ENCODE data around the gene KHDC4. TPM values are rescaled to one million over a fixed set of nuclear protein-coding genes. Genes with fewer than 3 reads are reported as not detected.

The KHDC4 gene
- total and polyA plus RNA-seq, 2 donors (not counting 3 experiments of a cell fraction or from before 2014, with no cell fraction given), result 47.9 to 54.1 TPM

DNA sequence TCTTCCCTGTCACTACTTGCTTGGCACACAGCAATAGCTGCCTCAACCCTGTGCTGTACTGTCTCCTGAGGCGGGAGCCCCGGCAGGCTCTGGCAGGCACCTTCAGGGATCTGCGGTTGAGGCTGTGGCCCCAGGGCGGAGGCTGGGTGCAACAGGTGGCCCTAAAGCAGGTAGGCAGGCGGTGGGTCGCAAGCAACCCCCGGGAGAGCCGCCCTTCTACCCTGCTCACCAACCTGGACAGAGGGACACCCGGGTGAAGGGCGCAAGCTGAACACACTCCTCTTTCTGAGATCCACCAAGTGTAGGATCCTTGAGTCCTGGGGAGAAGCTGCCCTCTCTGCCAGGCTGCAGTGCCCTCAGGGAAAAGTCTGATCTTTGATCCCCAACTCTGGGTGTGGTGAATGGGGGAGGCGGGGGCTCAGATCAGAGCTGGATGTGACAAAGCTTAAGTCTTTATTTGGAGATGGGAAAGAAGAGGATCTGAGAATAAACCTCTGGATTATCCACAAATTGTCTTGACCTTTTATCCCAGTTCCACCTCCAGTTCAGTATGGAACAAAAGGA lies 8.4 kb upstream of the KHDC4 start:
- Histone ChIP-seq H2AFZ (ENCODE audit: low read depth, low read length) (no peak overlapping the region), H3K36me3 (ENCODE audit: control insufficient read depth in 2 of 2, extremely low read depth in 1 of 2, insufficient read depth in 2 of 2, low read length in 2 of 2) (peaks cover 8 to 10% of the 10 kb centered on the region in 2 experiments), H3K27me3 (ENCODE audit: control insufficient read depth in 2 of 2, insufficient read depth in 2 of 2, low read length in 2 of 2) (no peaks in the 10 kb centered on the region), H3K4me2 (ENCODE audit: insufficient read depth, low read length) (no peak overlapping the region), H3K9ac (replicated peaks; ENCODE audit: extremely low read depth, insufficient read depth, low read length) (no peak overlapping the region), H3K4me3 (replicated peaks in 1 of 3; ENCODE audit: insufficient read depth in 1 of 3, low read depth in 1 of 3, low read length in 3 of 3) (no peak overlapping the region), H3K9me1 (replicated peaks; ENCODE audit: control insufficient read depth, extremely low read depth, insufficient read depth, low read length) (no peaks in the 10 kb centered on the region), H3K9me3 (replicated peaks; ENCODE audit: control insufficient read depth, insufficient read depth, low read length) (no peaks in the 10 kb centered on the region), H3K79me2 (ENCODE audit: control insufficient read depth, insufficient read depth, low read length) (no peaks in the 10 kb centered on the region), H3K4me1 (ENCODE audit: control insufficient read depth, extremely low read depth, insufficient read depth, low read length) (peaks cover 28% of the 10 kb centered on the region), H4K20me1 (replicated peaks; ENCODE audit: control insufficient read depth, extremely low read depth, insufficient read depth, low read length) (no peaks in the 10 kb centered on the region), H3K27ac (ENCODE audit: insufficient read depth, low read depth, low read length) (no peak overlapping the region)
- FAIRE-seq (no peak), DNase-seq (ENCODE audit: low read depth, low spot score) (no peak)
- dilution Hi-C loops (cut with MboI; ENCODE audit: extremely low pct_ligation_motif_present, low sequenced_read_pairs) (no loop called here), intact Hi-C loops (cut with micrococcal nuclease) (no loop called here)
- POLR2A ChIA-PET, result interaction anchor here (0.6 kb wide), 1 partner anchor 282 kb away, joined by 3 read pairs; no protein-coding TSS in a partner anchor
- BruUV-seq (replicated peaks), result no TSS peak
- CTCF ChIA-PET, result interaction anchor here (0.9 to 3.8 kb wide), 2 partner anchors 35 to 47 kb away, joined by 6 to 15 read pairs; partner anchors contain the start of gene ARHGEF2
- TF ChIP-seq GATA2 (IDR thresholded peaks at IDR 0.05; ENCODE audit: insufficient read depth, insufficient read length, low read depth, low read length), result no peak
- TF ChIP-seq, protein P1, sequence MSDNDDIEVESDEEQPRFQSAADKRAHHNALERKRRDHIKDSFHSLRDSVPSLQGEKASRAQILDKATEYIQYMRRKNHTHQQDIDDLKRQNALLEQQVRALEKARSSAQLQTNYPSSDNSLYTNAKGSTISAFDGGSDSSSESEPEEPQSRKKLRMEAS (IDR thresholded peaks at IDR 0.05; ENCODE audit: insufficient read depth, insufficient read length), result no peak
- no peak for TF ChIP-seq JUN (IDR thresholded peaks at IDR 0.05; ENCODE audit: borderline replicate concordance, insufficient read depth, insufficient read length, low read depth)
- TF ChIP-seq POLR2AphosphoS5 (IDR thresholded peaks at IDR 0.05; ENCODE audit: insufficient read depth, low read depth, low read length), result no peak
- no peak for TF ChIP-seq FOS (IDR thresholded peaks at IDR 0.05; ENCODE audit: borderline replicate concordance, insufficient read depth, low read length)

DNA sequence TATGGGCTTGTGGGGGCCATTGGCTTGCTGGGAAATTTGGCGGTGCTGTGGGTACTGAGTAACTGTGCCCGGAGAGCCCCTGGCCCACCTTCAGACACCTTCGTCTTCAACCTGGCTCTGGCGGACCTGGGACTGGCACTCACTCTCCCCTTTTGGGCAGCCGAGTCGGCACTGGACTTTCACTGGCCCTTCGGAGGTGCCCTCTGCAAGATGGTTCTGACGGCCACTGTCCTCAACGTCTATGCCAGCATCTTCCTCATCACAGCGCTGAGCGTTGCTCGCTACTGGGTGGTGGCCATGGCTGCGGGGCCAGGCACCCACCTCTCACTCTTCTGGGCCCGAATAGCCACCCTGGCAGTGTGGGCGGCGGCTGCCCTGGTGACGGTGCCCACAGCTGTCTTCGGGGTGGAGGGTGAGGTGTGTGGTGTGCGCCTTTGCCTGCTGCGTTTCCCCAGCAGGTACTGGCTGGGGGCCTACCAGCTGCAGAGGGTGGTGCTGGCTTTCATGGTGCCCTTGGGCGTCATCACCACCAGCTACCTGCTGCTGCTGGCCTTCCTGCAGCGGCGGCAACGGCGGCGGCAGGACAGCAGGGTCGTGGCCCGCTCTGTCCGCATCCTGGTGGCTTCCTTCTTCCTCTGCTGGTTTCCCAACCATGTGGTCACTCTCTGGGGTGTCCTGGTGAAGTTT lies 7.8 kb upstream of the KHDC4 start:
- no peak overlapping the region for H3K9ac ChIP-seq (replicated peaks; ENCODE audit: extremely low read depth, insufficient read depth, low read length)

More for the DNA sequence above, 7.8 kb upstream of the KHDC4 start:
- Histone ChIP-seq H2AFZ (ENCODE audit: low read depth, low read length) (no peak overlapping the region), H3K79me2 (ENCODE audit: control insufficient read depth, insufficient read depth, low read length) (no peaks in the 10 kb centered on the region), H4K20me1 (replicated peaks; ENCODE audit: control insufficient read depth, extremely low read depth, insufficient read depth, low read length) (no peaks in the 10 kb centered on the region), H3K27ac (ENCODE audit: insufficient read depth, low read depth, low read length) (no peak overlapping the region), H3K9me1 (replicated peaks; ENCODE audit: control insufficient read depth, extremely low read depth, insufficient read depth, low read length) (no peaks in the 10 kb centered on the region), H3K9me3 (replicated peaks; ENCODE audit: control insufficient read depth, insufficient read depth, low read length) (no peaks in the 10 kb centered on the region), H3K4me3 (replicated peaks in 1 of 3; ENCODE audit: insufficient read depth in 1 of 3, low read depth in 1 of 3, low read length in 3 of 3) (no peak overlapping the region), H3K27me3 (ENCODE audit: control insufficient read depth in 2 of 2, insufficient read depth in 2 of 2, low read length in 2 of 2) (no peaks in the 10 kb centered on the region), H3K4me1 (ENCODE audit: control insufficient read depth, extremely low read depth, insufficient read depth, low read length) (peaks cover 28% of the 10 kb centered on the region), H3K4me2 (ENCODE audit: insufficient read depth, low read length) (no peak overlapping the region), H3K36me3 (ENCODE audit: control insufficient read depth in 2 of 2, extremely low read depth in 1 of 2, insufficient read depth in 2 of 2, low read length in 2 of 2) (peaks cover 4 to 5% of the 10 kb centered on the region in 2 experiments)
- POLR2A ChIA-PET, result no interaction called here
- DNase-seq (ENCODE audit: low read depth, low spot score), result no peak
- no TSS peak for BruUV-seq (replicated peaks)
- CTCF ChIA-PET, result interaction anchor here (1.8 to 3.8 kb wide), 2 partner anchors 35 to 124 kb away, joined by 11 to 15 read pairs; partner anchors contain the start of gene ARHGEF2
- dilution Hi-C loops (cut with MboI; ENCODE audit: extremely low pct_ligation_motif_present, low sequenced_read_pairs), result no loop called here
- no peak for FAIRE-seq
- TF ChIP-seq POLR2AphosphoS5 (IDR thresholded peaks at IDR 0.05; ENCODE audit: insufficient read depth, low read depth, low read length) (peak; percentile 29), POLR2A (IDR thresholded peaks at IDR 0.05; ENCODE audit: low read depth, low read length) (no peak)
- intact Hi-C loops (cut with micrococcal nuclease), result no loop called here

Data from endothelial cell of umbilical vein (primary cell).